K562 (cell line): ENCODE results near the gene C19orf67. TPM values are rescaled to one million over a fixed set of nuclear protein-coding genes. Genes with fewer than 3 reads are reported as not detected.
A peak's percentile ranks its signal among the peaks of the same experiment; 100 is the strongest.

Source experiments
- ATAC-seq: fragments of 200-7000 bp; cut with Tn5 transposase; 3 replicates; pipeline ENCODE4 v1.9.1; 2020; ENCODE audit warnings: moderate library complexity
- BruUV-seq: library from RNA; stranded (reverse); fragments of 400-500 nt; replicated peaks from 2 replicates; lab custom pipeline; 2021; lab: Mats Ljungman, UMichigan
- CTCF ChIA-PET: fragments of 300-600 bp; formaldehyde crosslinking; extraction: SDS; loops from one replicate; lab custom pipeline; 2021; ENCODE audit warnings: low intra/inter-chr PET ratio; lab: Yijun Ruan, JAX
- POLR2A ChIA-PET: fragments of 300-600, 350-650 bp; sonication (Branson Sonifier 250); formaldehyde crosslinking; extraction: SDS; loops from one replicate; lab custom pipeline; 2021; ENCODE audit warnings: antibody characterized with exemption, inconsistent platforms; lab: Yijun Ruan, JAX
- DNase-seq, 4 experiments: peaks; one replicate each; pipeline versions ENCODE4 v3.0.0 to v3.0.0-alpha.2; 2011 to 2018; ENCODE audit warnings: low spot score in 3 of 4, mixed read lengths in 3 of 4; ENCODE audit errors: extremely low read depth in 1 of 4
- FAIRE-seq: peaks from 2 replicates; lab custom pipeline; 2011; peaks lifted over from hg19 to GRCh38; lab: Jason Lieb, UNC
- H2AFZ ChIP-seq: 2 replicates; pipeline ENCODE4 v1.6.0; 2011; ENCODE audit warnings: low read depth, low read length, control low read depth, inconsistent platforms
- H3K27ac ChIP-seq: fragments of 200-600 bp; 3 replicates; pipeline ENCODE4 v1.8.0; 2011; ENCODE audit warnings: low read depth, mild to moderate bottlenecking, control low read depth, inconsistent platforms, low read length, moderate library complexity, mixed read lengths; ENCODE audit errors: extremely low read depth
- H3K27me3 ChIP-seq, 2 experiments: fragments of 300-600 bp in 1 of 2; 2 replicates in 1 of 2; 3 replicates in 1 of 2; pipeline versions ENCODE4 v1.6.0 to v1.8.0; 2011; ENCODE audit warnings: inconsistent platforms in 2 of 2, low read length in 2 of 2, mild to moderate bottlenecking in 1 of 2, mixed read lengths in 1 of 2, moderate library complexity in 1 of 2; ENCODE audit not compliant: control insufficient read depth in 2 of 2, insufficient read depth in 2 of 2
- H3K36me3 ChIP-seq: fragments of 300-600 bp; 3 replicates; pipeline ENCODE4 v1.8.0; 2011; ENCODE audit warnings: mild to moderate bottlenecking, low read length, inconsistent platforms; ENCODE audit not compliant: control insufficient read depth, insufficient read depth
- H3K4me1 ChIP-seq, 2 experiments: fragments of 200-600 bp in 1 of 2; replicated peaks in 1 of 2; 2 replicates in 1 of 2; 3 replicates in 1 of 2; pipeline versions ENCODE4 v1.5.1 to v1.8.0; 2011; ENCODE audit warnings: inconsistent platforms in 2 of 2, low read length in 2 of 2, mild to moderate bottlenecking in 1 of 2, mixed read lengths in 1 of 2, moderate library complexity in 1 of 2; ENCODE audit not compliant: control insufficient read depth in 2 of 2, insufficient read depth in 2 of 2
- H3K4me2 ChIP-seq: 2 replicates; pipeline ENCODE4 v1.6.1; 2011; ENCODE audit warnings: low read length, control low read depth, inconsistent platforms, mixed read lengths; ENCODE audit not compliant: insufficient read depth
- H3K4me3 ChIP-seq: fragments of 200-600 bp; sonication (generic), shearing (Covaris generic); 2 replicates; pipeline ENCODE4 v1.5.1; 2016; ENCODE audit warnings: control low read depth, inconsistent platforms
- H3K79me2 ChIP-seq: fragments of 200-600 bp; 3 replicates; pipeline ENCODE4 v1.8.0; 2011; ENCODE audit warnings: low read length, inconsistent platforms; ENCODE audit not compliant: control insufficient read depth, insufficient read depth
- H3K9ac ChIP-seq, 2 experiments: 2 replicates each; pipeline versions ENCODE4 v1.6.0 to v1.6.1; 2011; ENCODE audit warnings: low read depth in 2 of 2, low read length in 2 of 2, control low read depth in 1 of 2, inconsistent platforms in 1 of 2, mild to moderate bottlenecking in 1 of 2, mixed read lengths in 1 of 2; ENCODE audit not compliant: insufficient read depth in 1 of 2
- H3K9me1 ChIP-seq: one replicate; pipeline ENCODE4 v1.6.0; 2011; ENCODE audit warnings: inconsistent platforms, mild to moderate bottlenecking, low read length, moderate library complexity; ENCODE audit not compliant: control insufficient read depth, insufficient read depth
- H3K9me3 ChIP-seq: replicated peaks from 2 replicates; pipeline ENCODE4 v1.5.1; 2011; ENCODE audit warnings: low read depth, low read length, inconsistent platforms; ENCODE audit not compliant: control insufficient read depth, insufficient read depth
- H4K20me1 ChIP-seq: replicated peaks from 2 replicates; pipeline ENCODE4 v1.6.1; 2011; ENCODE audit warnings: low read length, inconsistent platforms, mixed read lengths; ENCODE audit not compliant: control insufficient read depth, insufficient read depth
- FOXA1 ChIP-seq: fragments of 450-650 bp; IDR thresholded peaks from 2 replicates; pipeline ENCODE4 v1.6.1; 2016; ENCODE audit warnings: mild to moderate bottlenecking, borderline replicate concordance
- FOXP1 ChIP-seq: sonication (generic); formaldehyde crosslinking; IDR thresholded peaks from 2 replicates; pipeline ENCODE4 v1.8.0; 2022; ENCODE audit warnings: mild to moderate bottlenecking, missing genetic modification reagents
- MLLT1 ChIP-seq, 2 experiments: fragments of 450-650 bp; IDR thresholded peaks; 2 replicates each; pipeline ENCODE4 v1.6.1; 2016
- NFIX ChIP-seq: fragments of 250-450 bp; sonication (Bioruptor Pico); IDR thresholded peaks from 2 replicates; pipeline ENCODE4 v1.4.0; 2020; ENCODE audit warnings: low read depth, mild to moderate bottlenecking, moderate library complexity
- RAD51 ChIP-seq: fragments of 450-650 bp; IDR thresholded peaks from 2 replicates; pipeline ENCODE4 v1.7.1; 2016; ENCODE audit warnings: low read depth, mild to moderate bottlenecking, borderline replicate concordance
- SMARCA5 ChIP-seq: fragments of 450-650 bp; IDR thresholded peaks from 2 replicates; pipeline ENCODE4 v1.6.1; 2016
- SNAPC5 ChIP-seq: fragments of 250-450 bp; sonication (Bioruptor Pico); IDR thresholded peaks from 2 replicates; pipeline ENCODE4 v1.8.0; 2021; ENCODE audit warnings: moderate library complexity, mild to moderate bottlenecking, inconsistent platforms
- SOX6 ChIP-seq: fragments of 450-650 bp; IDR thresholded peaks from 2 replicates; pipeline ENCODE4 v1.6.1; 2014; ENCODE audit warnings: mild to moderate bottlenecking
- ZNF174 ChIP-seq: fragments of 250-450 bp; sonication (Bioruptor Pico); IDR thresholded peaks from 2 replicates; pipeline ENCODE4 v1.4.0; 2020; ENCODE audit warnings: mild to moderate bottlenecking
- ZNF445 ChIP-seq: fragments of 250-450 bp; sonication (Bioruptor Pico); IDR thresholded peaks from 2 replicates; pipeline ENCODE4 v1.4.0; 2020; ENCODE audit warnings: low read depth, mild to moderate bottlenecking, moderate library complexity
- WGBS: fragments of 100-300 bp; shearing (Covaris generic); methylation state at CpG from one replicate; pipeline ENCODE4 v1.1.6; 2016; ENCODE audit warnings: low coverage, mixed read lengths; ENCODE audit not compliant: insufficient coverage; ENCODE audit errors: missing lambda C conversion rate; 5-methylcytosine and 5-hydroxymethylcytosine counted together
- in situ Hi-C: fragments of 300-500 bp; cut with MboI; formaldehyde crosslinking; loops from 4 replicates; pipeline ENCODE4 v1.15.0; 2018; ENCODE audit warnings: inconsistent platforms, mixed read lengths
- intact Hi-C: fragments of 100-400 bp; cut with micrococcal nuclease; formaldehyde crosslinking; loops from 2 replicates; pipeline ENCODE4 v1.14.2; 2022
- polyA plus RNA-seq, 8 experiments: library from polyadenylated mRNA; depleted of rRNA in 4 of 8; stranded (reverse) in 5 of 8; unstranded in 3 of 8; fragments of >200 nt; fragmentation: Nextera tagmentation in 2 of 8; fragmentation: Illumina TruSeq in 1 of 8; extraction: Ambion mirVana in 2 of 8; extraction: Trizol in 1 of 8; gene quantifications; 2 replicates each; pipeline versions ENCODE4 v1.2.1 to v1.2.3, GENCODE V29; 2011 to 2014; ENCODE audit warnings: inconsistent platforms in 1 of 8, missing spikeins in 1 of 8
- total RNA-seq, 7 experiments: library from RNA; depleted of rRNA in 6 of 7; stranded (reverse); fragments of >200 nt in 6 of 7; fragmentation: Illumina TruSeq in 2 of 7; extraction: Trizol in 2 of 7; gene quantifications; 2 replicates each; pipeline versions ENCODE4 v1.2.1 to v1.2.3, GENCODE V29; 2011 to 2021; ENCODE audit warnings: low replicate concordance in 1 of 7

Gene C19orf67
- total and polyA plus RNA-seq, 9 of the 15 experiments (the other 6 are each of a cell fraction or from before 2014, with no cell fraction given): 0.29 to 1.8 (median 0.51) TPM; not detected in 3

- intact Hi-C loops: no loop called here
- H3K9ac ChIP-seq: peak overlapping the region in 1 of 2 experiments; percentile 50; a peak in 2 of 4 replicates
Measured at GRCh38 chr19:14120497-14120780, 34.9 kb upstream of the C19orf67 start.

More at GRCh38 chr19:14120497-14120780, 34.9 kb upstream of the C19orf67 start:
- no peaks in the 10 kb centered on the region for H3K9me1 ChIP-seq
- ChIA-PET POLR2A (interaction anchor here (0.7 kb wide), 1 partner anchor 156 kb away, joined by 3 read pairs; no protein-coding TSS in a partner anchor), CTCF (no interaction called here)
- no peak for ATAC-seq
- WGBS: 90% methylated on average over 7 of the region's 7 CpGs
- no peak overlapping the region for H3K4me3 ChIP-seq
- H3K4me1 ChIP-seq: peaks cover 27 to 36% of the 10 kb centered on the region in 2 experiments; a peak in 4 of 5 replicates
- H3K9me3 ChIP-seq: no peaks in the 10 kb centered on the region
- H3K27ac ChIP-seq: no peak overlapping the region
- no peaks in the 10 kb centered on the region for H3K27me3 ChIP-seq
- no peak for FAIRE-seq
- H2AFZ ChIP-seq: no peak overlapping the region
- no peaks in the 10 kb centered on the region for H4K20me1 ChIP-seq
- BruUV-seq: no TSS peak
- no peak for DNase-seq
- H3K79me2 ChIP-seq: peaks cover 16% of the 10 kb centered on the region
- in situ Hi-C loops: no loop called here
- peaks cover 39% of the 10 kb centered on the region for H3K36me3 ChIP-seq
- TF ChIP-seq NFIX (CRISPR knock-in tag): no peak
- TF ChIP-seq SNAPC5: no peak
- no peak for TF ChIP-seq ZNF445
- TF ChIP-seq SMARCA5: no peak
- no peak for TF ChIP-seq FOXP1 (CRISPR knock-in tag)
- TF ChIP-seq FOXA1: no peak
- TF ChIP-seq SOX6: no peak
- TF ChIP-seq MLLT1 (IDR thresholded peaks at IDR 0.05): no peak
- no peak for TF ChIP-seq RAD51
- no peak for TF ChIP-seq ZNF174 (CRISPR knock-in tag)
- TF ChIP-seq, all 486 proteins: peak for 0
- no peak overlapping the region for H3K4me2 ChIP-seq
